Myocyte (in vitro differentiated cells): ENCODE results near the gene ALDH3A2. TPM values are rescaled to one million over a fixed set of nuclear protein-coding genes. Genes with fewer than 3 reads are reported as not detected.
"Not testable (repeated sequence)": the region's sequence is repeated elsewhere in the genome, so short reads cannot be mapped to it uniquely, and the experiment has no call there.

Source experiments
- DNase-seq: peaks from one replicate; pipeline ENCODE4 v3.0.0-alpha.2; 2012; ENCODE audit warnings: low read depth
- total RNA-seq: library from RNA; depleted of rRNA; stranded (reverse); fragments of >200 nt; gene quantifications from 2 replicates; pipeline ENCODE4 v1.2.3, GENCODE V29; 2014

The ALDH3A2 gene
- total RNA-seq, 1 donor from 2014 or later, result 137 TPM

DNA sequence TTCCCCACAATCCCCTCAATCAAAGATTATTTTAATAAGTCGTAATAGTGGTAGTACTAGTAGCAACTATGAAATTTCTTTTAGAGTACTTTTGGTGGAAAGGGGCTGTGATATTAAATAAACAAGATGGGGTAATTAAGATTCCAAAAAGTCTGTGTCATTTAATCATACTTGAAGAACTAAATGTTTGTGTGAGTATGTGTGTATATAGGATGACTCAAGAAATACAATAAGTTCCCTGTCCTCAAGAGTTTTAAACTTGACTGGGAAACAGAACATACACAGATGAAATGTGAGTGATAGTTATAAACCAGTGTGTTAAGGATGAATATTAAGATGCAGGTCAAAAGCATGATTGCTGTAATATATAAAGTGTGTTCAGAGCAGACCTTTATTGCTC, 2.3 kb downstream of the ALDH3A2 start:
- DNase-seq, result no peak

DNA sequence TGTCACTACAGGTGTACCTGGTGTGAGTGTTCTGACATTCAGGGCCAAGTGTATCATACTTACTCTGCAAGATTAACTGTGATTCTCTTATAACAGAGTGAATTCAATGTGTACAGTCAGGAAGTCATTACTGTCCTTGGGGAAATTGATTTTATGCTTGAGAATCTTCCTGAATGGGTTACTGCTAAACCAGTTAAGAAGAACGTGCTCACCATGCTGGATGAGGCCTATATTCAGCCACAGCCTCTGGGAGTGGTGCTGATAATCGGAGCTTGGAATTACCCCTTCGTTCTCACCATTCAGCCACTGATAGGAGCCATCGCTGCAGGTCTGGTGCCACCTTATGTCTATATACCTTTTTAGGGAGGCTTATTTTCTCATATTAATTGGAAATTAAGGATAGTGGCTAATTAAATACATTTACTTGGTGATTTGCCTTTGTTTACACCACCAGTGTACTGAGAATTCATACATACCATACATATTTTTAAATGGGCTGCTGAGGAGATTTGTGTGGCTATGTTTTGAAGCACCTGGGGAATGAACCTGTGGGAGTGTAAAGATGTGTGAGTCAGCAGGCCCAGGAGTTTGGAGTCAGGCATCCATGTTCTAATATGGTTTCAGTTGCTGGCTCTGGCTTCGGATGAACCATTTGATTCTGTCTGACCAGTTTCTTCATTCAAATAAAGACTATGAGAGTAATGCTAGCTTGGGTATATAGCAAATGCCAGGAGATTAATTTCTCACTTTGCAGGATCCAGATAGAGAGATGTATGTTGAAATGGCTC, 3.1 kb downstream of the ALDH3A2 start:
- DNase-seq, result no peak

DNA sequence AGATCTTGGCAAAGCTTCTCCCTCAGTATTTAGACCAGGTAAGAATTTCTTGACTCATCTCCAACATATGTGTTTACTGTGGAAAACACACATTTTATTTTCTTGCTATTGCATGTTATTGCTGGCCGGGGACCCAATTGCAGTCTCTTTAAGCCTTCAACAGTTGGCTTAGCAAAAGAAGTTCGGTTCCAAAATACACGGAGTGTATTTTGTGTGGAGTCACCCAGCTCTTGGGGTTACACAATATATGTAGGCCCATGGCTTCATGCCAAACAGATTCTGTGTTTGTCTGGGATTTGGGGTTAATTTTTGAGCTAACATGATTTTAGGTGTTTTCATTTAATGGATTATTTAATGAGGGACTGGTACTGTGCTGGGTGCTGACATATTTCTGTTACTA, 4.0 kb downstream of the ALDH3A2 start:
- no peak for DNase-seq

DNA sequence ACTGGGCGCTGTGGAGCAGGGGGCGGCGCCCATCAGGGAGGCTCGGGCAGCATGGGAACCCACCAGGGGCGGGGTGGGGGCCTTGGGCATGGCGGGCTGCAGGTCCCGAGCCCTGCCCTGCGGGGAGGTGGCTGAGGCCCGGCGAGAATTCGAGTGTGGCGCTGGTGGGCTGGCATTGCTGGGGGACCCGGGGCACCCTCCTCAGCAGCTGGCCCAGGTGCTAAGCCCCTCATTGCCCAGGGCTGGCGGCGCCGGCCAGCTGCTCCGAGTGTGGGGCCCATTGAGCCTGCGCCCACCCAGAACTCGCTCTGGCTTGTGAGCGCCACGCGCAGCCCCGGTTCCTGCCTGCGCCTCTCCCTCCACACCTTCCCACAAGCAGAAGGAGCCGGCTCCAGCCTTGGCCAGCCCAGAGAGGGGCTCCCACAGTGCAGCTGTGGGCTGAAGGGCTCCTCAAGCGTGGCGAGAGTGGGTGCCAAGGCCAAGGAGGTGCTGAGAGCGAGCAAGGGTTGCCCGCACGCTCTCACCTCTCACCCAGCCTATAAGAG, 5.9 kb downstream of the ALDH3A2 start:
- no peak for DNase-seq

DNA sequence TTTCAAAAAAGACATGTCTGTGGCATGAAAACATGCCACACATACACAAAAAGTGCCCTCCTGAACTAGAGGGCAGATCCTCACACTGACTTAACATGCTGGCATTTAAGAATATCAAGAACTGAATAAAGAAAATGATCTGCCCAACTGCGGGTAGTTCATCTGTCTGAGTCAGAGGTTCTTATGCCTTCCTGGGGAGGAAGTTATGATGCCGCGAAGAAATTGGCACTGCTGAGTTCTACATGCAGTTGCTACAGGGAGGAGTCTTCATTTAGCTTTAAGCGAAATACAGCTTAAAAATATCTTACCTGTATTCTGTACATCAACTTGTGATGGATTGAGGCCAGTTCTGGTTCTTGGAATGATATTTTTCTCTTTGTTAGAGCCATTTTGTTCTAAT, 6.3 kb downstream of the ALDH3A2 start:
- no peak for DNase-seq

DNA sequence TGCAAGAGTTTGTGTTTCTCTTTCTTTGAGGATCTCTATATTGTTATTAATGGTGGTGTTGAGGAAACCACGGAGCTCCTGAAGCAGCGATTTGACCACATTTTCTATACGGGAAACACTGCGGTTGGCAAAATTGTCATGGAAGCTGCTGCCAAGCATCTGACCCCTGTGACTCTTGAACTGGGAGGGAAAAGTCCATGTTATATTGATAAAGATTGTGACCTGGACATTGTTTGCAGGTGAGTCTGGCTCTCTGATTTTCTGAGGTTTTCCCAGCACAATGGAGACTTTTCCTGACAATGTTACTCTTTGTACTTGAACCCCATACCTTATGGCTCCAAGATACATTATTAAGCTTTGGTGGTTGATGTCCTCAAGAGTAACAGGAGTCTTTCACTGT, 7.8 kb downstream of the ALDH3A2 start:
- DNase-seq, result no peak

DNA sequence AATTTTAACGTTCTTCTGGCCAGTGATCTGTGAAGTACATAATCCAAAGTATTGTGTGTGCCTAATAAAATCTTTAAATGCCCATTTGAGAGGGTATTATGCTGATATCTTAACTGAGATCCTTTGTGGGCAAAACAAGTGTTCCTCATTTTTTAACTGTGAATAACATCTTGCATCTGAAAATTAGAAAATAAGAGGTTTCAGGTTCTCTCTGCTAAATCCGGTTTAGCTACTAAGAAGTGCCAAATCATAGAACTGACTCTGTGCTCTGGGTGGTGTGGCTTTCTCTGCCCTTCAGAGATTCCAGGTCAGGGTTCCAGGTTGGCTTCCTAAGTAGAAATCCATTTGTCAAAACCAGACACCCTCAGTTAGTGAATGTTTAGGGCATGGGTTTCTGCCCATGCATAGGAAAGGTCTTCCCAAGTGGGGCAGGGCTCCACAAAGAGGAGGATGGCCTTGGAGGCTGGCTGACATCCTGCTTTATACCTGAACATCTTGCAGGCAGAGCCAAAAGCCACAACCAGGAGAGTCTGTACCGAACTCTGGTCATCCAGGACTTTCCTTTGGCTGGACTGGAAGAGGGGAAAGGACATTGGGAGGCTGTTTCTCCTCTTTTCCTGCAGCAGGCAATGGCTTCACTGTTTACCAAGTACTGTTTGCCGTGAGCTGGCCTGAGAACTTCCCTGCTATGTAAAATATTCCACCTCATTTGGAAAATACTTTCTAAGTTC, 8.5 kb downstream of the ALDH3A2 start:
- DNase-seq, result no peak

DNA sequence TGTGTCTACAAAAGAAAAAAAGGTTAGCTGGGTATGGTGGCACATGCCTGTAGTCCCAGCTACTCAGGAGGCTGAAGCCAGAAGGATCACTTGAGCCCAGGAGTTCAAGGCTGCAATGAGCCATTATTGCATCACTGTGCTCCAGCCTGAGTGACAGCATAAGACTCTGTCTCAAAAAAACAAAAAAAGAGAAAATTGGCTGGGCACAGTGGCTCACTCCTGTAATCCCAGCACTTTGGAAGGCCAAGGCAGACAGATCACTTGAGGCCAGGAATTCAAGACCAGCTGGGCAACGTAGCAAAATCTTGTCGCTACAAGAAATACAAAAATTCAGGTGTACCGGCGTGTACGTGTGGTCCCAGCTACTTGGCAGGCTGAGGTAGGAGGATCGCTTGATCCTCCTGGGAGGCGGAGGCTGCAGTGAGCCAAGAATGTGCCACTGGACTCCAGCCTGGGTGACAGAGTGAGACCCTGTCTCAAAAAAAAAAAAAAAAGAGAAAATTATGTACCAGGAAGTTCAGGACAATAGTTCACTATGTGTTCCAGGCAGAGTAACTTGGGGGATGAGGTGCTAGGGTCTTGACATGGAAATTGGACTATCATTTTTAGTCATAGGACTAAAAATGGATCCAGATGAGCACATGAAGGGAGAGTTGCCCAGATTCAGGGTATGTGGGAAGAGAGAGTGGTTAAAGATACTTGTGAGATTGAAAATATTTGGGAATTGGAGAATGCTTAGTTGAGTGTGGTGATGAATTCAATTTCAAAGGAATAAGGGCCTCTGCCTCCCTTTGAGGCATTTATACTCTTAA, 11.0 kb downstream of the ALDH3A2 start:
- no peak for DNase-seq

DNA sequence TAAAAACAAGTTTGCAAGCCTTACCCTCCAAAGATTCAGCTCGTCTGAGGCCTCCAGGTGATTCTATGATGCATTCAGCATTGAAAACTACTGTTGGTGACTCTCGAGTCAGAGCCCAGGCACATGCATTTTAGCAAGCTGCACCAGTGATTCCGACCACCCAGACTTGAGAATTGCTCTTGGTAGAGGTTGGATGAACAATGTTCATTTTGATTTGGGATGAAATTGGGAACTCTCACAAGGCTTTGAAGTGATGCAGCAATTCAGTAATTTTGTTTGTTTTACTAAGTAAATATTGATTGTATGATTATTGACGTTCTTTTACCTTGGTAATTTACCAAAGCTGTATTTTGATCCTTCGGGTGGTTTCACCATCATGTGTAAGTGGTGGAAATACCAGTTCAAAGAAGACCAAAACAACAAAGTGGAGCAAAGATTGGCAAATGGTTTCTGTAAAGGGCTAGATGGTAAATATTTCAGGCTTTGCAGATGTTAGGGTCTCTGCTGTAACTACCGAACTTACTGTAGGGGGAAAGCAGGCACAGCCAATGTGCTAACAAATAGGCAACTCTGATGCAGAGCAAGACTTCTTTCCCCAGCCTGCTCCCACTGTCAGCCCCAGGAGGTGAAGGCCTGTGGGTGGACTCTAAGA, 11.8 kb downstream of the ALDH3A2 start:
- no peak for DNase-seq

DNA sequence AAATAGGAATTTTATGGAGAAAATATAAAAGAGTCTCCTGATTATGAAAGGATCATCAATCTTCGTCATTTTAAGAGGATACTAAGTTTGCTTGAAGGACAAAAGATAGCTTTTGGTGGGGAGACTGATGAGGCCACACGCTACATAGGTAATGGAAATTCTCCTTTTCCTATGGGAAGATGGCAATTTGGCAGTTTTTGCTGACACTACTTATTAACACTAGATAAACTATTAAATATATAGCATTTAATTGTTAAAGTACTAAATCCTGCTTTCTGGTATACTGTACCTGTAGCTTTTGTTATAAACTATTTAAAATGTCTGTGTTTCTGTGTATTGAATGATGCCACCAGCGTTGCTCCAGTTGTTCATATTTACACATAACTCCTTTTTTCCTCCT, 12.6 kb downstream of the ALDH3A2 start:
- DNase-seq, result no peak

DNA sequence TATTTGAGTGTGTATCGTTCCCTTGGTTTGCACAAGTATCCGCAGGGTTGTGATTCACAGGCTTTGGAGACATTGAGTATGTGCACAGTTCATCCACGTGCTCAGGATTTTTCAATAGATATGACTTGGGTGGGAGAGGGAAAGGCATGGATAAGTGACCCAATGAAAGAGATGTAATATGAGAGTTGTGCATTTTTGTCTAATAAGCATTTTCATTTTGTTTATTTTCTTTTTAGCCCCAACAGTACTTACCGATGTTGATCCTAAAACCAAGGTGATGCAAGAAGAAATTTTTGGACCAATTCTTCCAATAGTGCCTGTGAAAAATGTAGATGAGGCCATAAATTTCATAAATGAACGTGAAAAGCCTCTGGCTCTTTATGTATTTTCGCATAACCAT, 14.5 kb downstream of the ALDH3A2 start:
- no peak for DNase-seq

DNA sequence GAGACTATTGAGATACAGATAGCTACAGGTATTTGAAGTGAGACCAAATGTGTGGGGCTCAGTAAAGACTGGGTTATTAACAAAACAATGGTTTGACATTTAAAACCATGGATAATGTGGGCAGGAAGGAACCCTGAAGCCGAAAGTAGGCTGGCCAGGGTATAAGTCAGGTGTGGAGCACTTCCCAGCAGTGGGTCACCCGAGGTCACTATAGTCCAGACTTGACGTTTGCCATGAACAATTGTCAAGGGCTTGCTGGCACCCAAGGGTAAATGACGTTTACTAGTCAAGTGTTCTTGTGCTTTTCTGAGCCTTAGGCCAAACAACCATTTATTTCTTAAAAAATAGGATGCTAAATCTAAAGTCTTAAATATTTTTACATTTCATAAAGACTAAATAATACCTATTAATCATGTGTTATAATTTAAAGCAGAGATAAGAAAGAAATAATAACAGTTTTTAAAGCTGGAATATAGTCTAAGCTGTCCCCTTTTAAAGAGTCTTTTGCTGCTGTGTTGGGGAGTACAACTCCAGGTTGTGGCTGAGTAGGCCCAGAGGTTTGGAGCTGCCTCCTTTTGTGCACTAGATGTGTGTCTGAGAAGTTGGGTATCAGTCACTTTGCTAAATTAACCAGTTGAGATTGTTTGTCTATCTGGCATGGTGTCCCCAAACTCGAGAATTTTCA, 15.7 kb downstream of the ALDH3A2 start:
- DNase-seq, result no peak

DNA sequence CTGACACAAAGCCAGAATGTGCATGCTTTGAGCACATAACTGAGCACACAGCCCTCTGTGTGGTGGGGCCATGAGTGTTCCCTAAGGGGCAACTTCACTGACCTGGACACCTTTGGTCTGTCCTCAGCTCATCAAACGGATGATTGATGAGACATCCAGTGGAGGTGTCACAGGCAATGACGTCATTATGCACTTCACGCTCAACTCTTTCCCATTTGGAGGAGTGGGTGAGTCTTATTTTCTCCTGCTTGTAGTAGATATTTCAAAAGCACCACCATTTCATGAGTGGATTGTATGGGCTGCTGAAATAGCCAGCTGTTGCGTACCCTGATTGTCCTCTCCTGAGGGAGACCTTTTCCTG, 16.2 kb downstream of the ALDH3A2 start:
- no peak for DNase-seq

DNA sequence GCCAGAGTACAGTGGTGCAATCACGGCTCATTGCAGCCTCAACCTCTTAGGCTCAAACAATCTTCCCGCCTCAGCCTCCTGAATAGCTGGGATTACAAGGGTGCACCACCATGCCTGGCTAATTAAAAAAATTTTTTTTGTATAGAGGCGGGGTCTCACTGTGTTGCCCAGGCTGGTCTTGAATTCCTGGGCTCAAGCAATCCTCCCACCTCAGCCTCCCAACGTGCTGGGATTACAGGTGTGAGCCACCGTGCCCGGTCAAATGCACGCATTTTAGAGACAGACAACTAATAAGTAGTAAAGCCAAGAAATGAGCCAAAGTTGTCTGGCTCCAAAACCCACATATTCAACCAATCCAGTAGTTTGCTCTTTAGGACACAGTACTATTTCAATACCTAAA, 21.1 kb downstream of the ALDH3A2 start:
- DNase-seq, result not testable (repeated sequence)

DNA sequence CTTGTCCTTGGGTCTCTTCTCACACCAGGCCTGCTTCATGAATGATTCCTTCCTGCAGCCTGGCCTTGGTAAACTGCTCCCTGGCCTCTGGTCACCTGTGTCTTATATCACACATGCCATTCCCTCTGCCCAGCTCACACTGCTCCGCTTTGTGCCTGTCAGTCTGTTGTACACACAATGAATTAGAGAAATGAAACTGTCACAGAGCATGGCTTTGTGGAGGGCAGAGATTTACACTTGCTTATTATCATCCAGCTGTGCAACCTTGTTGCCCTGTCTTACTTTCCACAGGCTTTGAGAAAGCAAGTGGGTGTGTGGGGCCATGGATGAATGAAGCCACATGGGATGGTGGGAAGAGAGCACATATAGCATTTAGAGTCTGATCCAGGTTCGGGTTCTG, 22.4 kb downstream of the ALDH3A2 start:
- no peak for DNase-seq

DNA sequence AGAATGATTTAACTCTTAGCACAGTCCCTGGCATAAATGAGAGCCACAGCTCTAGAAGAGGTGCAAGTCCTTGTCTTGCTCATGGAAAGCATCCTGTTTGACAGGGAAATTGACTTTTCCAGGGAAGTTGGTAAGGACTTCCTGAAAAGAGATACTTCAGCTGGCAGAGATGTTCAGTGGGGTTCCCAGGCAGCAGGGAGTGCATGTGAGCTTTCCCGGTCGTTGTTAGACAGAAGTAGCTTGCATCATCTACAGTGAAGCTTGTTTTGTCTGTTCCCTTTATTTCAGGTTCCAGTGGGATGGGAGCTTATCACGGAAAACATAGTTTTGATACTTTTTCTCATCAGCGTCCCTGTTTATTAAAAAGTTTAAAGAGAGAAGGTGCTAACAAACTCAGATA, 22.9 kb downstream of the ALDH3A2 start:
- DNase-seq, result no peak

DNA sequence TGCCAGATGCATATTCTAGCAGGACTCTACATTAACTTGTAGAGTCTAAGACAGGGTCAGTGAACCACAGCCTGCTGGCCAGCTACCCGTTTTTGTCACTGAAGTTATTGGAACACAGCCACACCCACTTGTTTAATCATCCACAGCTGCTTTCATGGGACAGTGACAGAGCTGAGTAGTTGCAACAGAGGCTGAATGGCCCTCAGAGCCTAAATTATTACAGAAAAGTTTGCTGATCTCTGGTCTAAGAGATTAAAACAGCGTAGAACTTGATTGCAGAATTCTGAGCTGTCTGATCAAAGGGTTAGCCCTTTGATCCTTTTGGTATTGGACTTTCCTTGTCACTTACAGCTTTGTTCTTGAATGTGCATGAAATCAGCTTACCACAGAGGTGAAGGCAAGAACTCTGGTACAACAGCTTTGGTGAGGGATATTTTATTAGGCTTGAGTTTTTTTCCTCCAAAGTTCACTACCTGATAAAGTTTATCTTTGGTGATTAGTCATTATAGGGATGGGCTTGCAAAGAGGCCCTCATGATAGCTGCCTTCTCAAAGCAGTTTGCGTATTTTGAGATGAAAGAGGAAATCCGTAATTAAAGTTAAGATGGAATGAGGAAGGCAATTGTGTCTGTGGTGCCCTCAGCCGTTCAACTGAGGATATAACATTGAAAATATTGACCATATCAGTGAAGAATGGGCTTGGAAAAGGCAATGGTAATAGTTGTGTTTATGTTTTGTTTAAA, 23.6 kb downstream of the ALDH3A2 start:
- peak; percentile 86 for DNase-seq

DNA sequence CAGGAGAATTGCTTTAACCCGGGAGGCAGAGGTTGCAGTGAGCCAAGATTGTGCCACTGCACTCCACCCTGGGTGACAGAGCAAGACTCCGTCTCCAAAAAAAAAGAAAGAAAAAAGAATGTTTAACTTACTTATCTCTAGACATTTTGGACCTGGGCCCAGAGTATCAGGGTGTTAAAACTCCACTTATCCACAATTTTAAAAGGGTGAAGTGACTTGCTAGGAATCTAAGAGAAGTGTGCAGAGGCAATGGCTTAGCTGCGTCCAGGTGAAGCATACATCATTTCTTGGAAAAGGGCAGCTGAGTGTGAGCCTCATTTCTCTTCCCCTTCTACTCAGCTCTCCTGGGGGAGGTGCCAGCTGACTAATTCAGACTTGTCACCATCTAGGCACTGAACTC, 25.1 kb downstream of the ALDH3A2 start:
- no peak for DNase-seq

DNA sequence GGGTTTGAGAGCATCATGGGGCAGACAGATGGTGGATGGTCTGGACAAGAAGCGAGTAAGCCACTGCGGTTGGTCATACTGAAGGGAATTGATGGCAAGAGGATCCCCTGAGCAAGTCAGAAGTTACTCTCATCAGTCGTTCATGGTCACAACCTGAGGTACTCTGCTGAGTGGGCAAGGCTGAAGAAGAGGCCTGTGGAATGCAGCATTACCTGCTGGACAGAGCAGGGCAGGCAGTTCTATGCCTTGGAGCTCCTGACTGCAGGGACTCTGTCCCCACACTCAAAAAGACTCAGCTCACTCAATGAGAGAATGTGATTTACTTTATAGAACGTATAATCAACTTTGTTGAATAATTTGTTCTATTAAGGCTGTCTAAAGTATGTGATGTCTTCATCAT, 28.3 kb downstream of the ALDH3A2 start:
- DNase-seq, result no peak
